ENCODE results near the gene PNMA6F. TPM values are rescaled to one million over a fixed set of nuclear protein-coding genes. Genes with fewer than 3 reads are reported as not detected.

Gene PNMA6F
- total and polyA plus RNA-seq, 2 donors (not counting 1 experiment from before 2014, with no cell fraction given): not detected

DNA sequence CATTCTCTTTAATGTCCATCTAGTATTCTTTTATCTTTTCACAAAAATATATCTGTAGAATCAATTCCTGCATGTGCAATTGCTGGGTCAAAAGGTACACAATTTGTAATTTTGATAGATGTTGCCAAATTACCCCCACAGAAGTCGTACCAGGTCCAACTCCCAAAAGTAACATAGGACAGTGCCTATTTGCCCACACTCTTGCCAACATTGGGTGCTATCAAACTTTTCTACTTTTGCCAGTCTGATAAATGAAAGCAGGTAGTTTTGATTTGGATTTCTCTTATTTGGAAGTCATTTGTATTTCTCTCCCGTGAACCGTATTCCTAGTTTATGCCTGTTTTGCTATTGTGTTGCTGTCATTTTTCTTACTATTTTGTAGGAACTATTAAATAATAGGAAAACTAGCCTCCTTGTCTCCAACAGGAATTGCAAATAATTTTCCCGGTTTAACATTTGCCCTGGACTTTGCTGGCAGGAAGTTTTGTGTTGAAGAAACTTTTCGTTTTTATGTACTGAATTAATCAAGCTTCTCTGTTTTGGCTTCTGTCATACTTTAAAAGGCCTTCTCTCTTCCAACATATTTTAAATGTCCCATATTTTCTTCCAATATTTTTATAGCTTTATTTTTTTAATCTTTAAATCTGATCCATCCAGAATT is 45.4 kb upstream of the PNMA6F start:
- H3K27me3 ChIP-seq (ENCODE audit: control insufficient read depth, insufficient read depth, low read length): no peaks in the 10 kb centered on the region
- no peak overlapping the region for H3K27ac ChIP-seq (ENCODE audit: insufficient read depth, low read length)
- no peaks in the 10 kb centered on the region for H4K20me1 ChIP-seq (ENCODE audit: control insufficient read depth, extremely low read depth, insufficient read depth, low read length)
- no peaks in the 10 kb centered on the region for H3K4me1 ChIP-seq (ENCODE audit: control insufficient read depth, extremely low read depth, insufficient read depth, low read length)
- H3K4me2 ChIP-seq (ENCODE audit: extremely low read depth, insufficient read depth, low read length): no peak overlapping the region
- no peak overlapping the region for H2AFZ ChIP-seq (ENCODE audit: low read length)
- H3K9ac ChIP-seq (ENCODE audit: insufficient read depth, low read length): no peak overlapping the region
- no peak for DNase-seq (ENCODE audit: low read depth in 2 of 2)
- H3K9me3 ChIP-seq (ENCODE audit: control insufficient read depth, insufficient read depth, low read depth, low read length): no peaks in the 10 kb centered on the region
- H3K4me3 ChIP-seq (replicated peaks in 1 of 4; ENCODE audit: control extremely low read depth in 1 of 4, insufficient read depth in 1 of 4, low read depth in 3 of 4, low read length in 4 of 4): no peak overlapping the region
- no peaks in the 10 kb centered on the region for H3K79me2 ChIP-seq (ENCODE audit: control insufficient read depth, insufficient read depth, low read length)
- H3K36me3 ChIP-seq (ENCODE audit: control insufficient read depth, insufficient read depth, low read length): no peaks in the 10 kb centered on the region
- no peak for TF ChIP-seq EZH2 (IDR thresholded peaks at IDR 0.05; ENCODE audit: low read length, missing control alignments)
- TF ChIP-seq CTCF (conservative IDR thresholded peaks at IDR 0.05 in 1 of 2, IDR thresholded peaks at IDR 0.05 in 1 of 2; ENCODE audit: low read depth in 1 of 2, low read length in 2 of 2): no peak

- H3K27me3 ChIP-seq (ENCODE audit: control insufficient read depth, insufficient read depth, low read length): no peaks in the 10 kb centered on the region
- no peaks in the 10 kb centered on the region for H4K20me1 ChIP-seq (ENCODE audit: control insufficient read depth, extremely low read depth, insufficient read depth, low read length)
- TF ChIP-seq EZH2 (IDR thresholded peaks at IDR 0.05; ENCODE audit: low read length, missing control alignments): no peak
- no peak for TF ChIP-seq CTCF (conservative IDR thresholded peaks at IDR 0.05 in 1 of 2, IDR thresholded peaks at IDR 0.05 in 1 of 2; ENCODE audit: low read depth in 1 of 2, low read length in 2 of 2)
- H3K4me3 ChIP-seq (replicated peaks in 1 of 4; ENCODE audit: control extremely low read depth in 1 of 4, insufficient read depth in 1 of 4, low read depth in 3 of 4, low read length in 4 of 4): no peak overlapping the region
- no peak overlapping the region for H3K9ac ChIP-seq (ENCODE audit: insufficient read depth, low read length)
- no peaks in the 10 kb centered on the region for H3K36me3 ChIP-seq (ENCODE audit: control insufficient read depth, insufficient read depth, low read length)
- no peaks in the 10 kb centered on the region for H3K4me1 ChIP-seq (ENCODE audit: control insufficient read depth, extremely low read depth, insufficient read depth, low read length)
- no peaks in the 10 kb centered on the region for H3K9me3 ChIP-seq (ENCODE audit: control insufficient read depth, insufficient read depth, low read depth, low read length)
- H2AFZ ChIP-seq (ENCODE audit: low read length): no peak overlapping the region
- no peaks in the 10 kb centered on the region for H3K79me2 ChIP-seq (ENCODE audit: control insufficient read depth, insufficient read depth, low read length)
- no peak for DNase-seq (ENCODE audit: low read depth in 2 of 2)
- H3K4me2 ChIP-seq (ENCODE audit: extremely low read depth, insufficient read depth, low read length): no peak overlapping the region
- no peak overlapping the region for H3K27ac ChIP-seq (ENCODE audit: insufficient read depth, low read length)
Measured at GRCh38 chrX:153366119-153366518, 44.6 kb upstream of the PNMA6F start.

DNA sequence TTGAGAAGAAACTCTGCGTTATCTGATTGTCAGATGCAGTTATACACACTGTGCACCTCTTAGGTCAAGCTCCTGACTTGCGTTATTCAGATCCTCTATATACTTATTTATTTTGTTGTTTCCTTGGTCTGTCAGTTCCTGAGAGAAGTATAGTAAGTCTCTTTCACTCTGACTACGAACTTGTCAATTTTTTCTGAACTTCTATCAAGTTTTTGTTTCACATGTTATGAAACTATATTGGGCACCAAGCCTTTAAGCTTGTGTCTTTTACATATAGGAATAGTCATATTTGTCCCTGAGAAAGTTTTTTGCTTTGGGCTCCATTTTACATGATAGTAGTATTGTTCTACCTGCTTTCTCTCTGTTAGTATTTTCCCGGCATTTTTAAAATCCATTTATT is 44.1 kb upstream of the PNMA6F start:
- H3K9ac ChIP-seq (ENCODE audit: insufficient read depth, low read length): no peak overlapping the region
- DNase-seq (ENCODE audit: low read depth in 2 of 2): no peak
- no peaks in the 10 kb centered on the region for H3K36me3 ChIP-seq (ENCODE audit: control insufficient read depth, insufficient read depth, low read length)
- H3K79me2 ChIP-seq (ENCODE audit: control insufficient read depth, insufficient read depth, low read length): no peaks in the 10 kb centered on the region
- H4K20me1 ChIP-seq (ENCODE audit: control insufficient read depth, extremely low read depth, insufficient read depth, low read length): no peaks in the 10 kb centered on the region
- H3K27me3 ChIP-seq (ENCODE audit: control insufficient read depth, insufficient read depth, low read length): no peaks in the 10 kb centered on the region
- TF ChIP-seq EZH2 (IDR thresholded peaks at IDR 0.05; ENCODE audit: low read length, missing control alignments) (no peak), CTCF (conservative IDR thresholded peaks at IDR 0.05 in 1 of 2, IDR thresholded peaks at IDR 0.05 in 1 of 2; ENCODE audit: low read depth in 1 of 2, low read length in 2 of 2) (no peak)
- no peaks in the 10 kb centered on the region for H3K4me1 ChIP-seq (ENCODE audit: control insufficient read depth, extremely low read depth, insufficient read depth, low read length)
- no peak overlapping the region for H2AFZ ChIP-seq (ENCODE audit: low read length)
- H3K4me2 ChIP-seq (ENCODE audit: extremely low read depth, insufficient read depth, low read length): no peak overlapping the region
- H3K27ac ChIP-seq (ENCODE audit: insufficient read depth, low read length): no peak overlapping the region
- H3K9me3 ChIP-seq (ENCODE audit: control insufficient read depth, insufficient read depth, low read depth, low read length): no peaks in the 10 kb centered on the region
- no peak overlapping the region for H3K4me3 ChIP-seq (replicated peaks in 1 of 4; ENCODE audit: control extremely low read depth in 1 of 4, insufficient read depth in 1 of 4, low read depth in 3 of 4, low read length in 4 of 4)
